A673 (cell line): ENCODE measurements around the gene FGF18. TPM values are rescaled to one million over a fixed set of nuclear protein-coding genes. Genes with fewer than 3 reads are reported as not detected.
A peak's percentile ranks its signal among the peaks of the same experiment; 100 is the strongest.

Experiments used
- BruUV-seq: library from RNA; stranded (reverse); fragments of 400-500 nt; replicated peaks from 2 replicates; lab custom pipeline; 2021; lab: Mats Ljungman, UMichigan
- CTCF ChIA-PET: fragments of 300-600 bp; sonication (Branson Sonifier 250); formaldehyde crosslinking; loops from one replicate; lab custom pipeline; 2022; ENCODE audit warnings: antibody characterized with exemption; lab: Charles Lee
- POLR2A ChIA-PET: fragments of 300-600 bp; sonication (Branson Sonifier 250); formaldehyde crosslinking; loops from one replicate; lab custom pipeline; 2022; ENCODE audit warnings: antibody characterized with exemption; ENCODE audit not compliant: low non-redundant PET; lab: Charles Lee
- DNase-seq: peaks from one replicate; pipeline ENCODE4 v3.0.0-alpha.2; 2015; ENCODE audit warnings: low spot score
- H3K27ac ChIP-seq: fragments of 200-600 bp; sonication (generic); 2 replicates; pipeline ENCODE4 v1.5.1; 2016; ENCODE audit warnings: mixed run types, low read depth, mild to moderate bottlenecking, mixed read lengths, antibody characterized with exemption, low read length; ENCODE audit not compliant: poor library complexity, severe bottlenecking
- H3K27me3 ChIP-seq: fragments of 200-600 bp; sonication (generic); replicated peaks from 2 replicates; pipeline ENCODE4 v1.6.1; 2017; ENCODE audit warnings: mixed run types, low read depth, mild to moderate bottlenecking, mixed read lengths, antibody characterized with exemption, low read length; ENCODE audit not compliant: insufficient read depth, poor library complexity
- H3K36me3 ChIP-seq: fragments of 200-600 bp; sonication (generic); 2 replicates; pipeline ENCODE4 v1.6.1; 2016; ENCODE audit warnings: mixed run types, mild to moderate bottlenecking, mixed read lengths, antibody characterized with exemption, low read length; ENCODE audit not compliant: insufficient read depth, poor library complexity, severe bottlenecking
- H3K4me1 ChIP-seq: fragments of 200-600 bp; sonication (generic); 2 replicates; pipeline ENCODE4 v1.6.1; 2017; ENCODE audit warnings: mixed run types, mild to moderate bottlenecking, mixed read lengths, antibody characterized with exemption, low read length; ENCODE audit not compliant: insufficient read depth, poor library complexity, severe bottlenecking
- H3K4me3 ChIP-seq: fragments of 200-600 bp; sonication (generic); 2 replicates; pipeline ENCODE4 v1.5.1; 2016; ENCODE audit warnings: low read depth, mixed run types, mild to moderate bottlenecking, mixed read lengths, low read length; ENCODE audit not compliant: poor library complexity, severe bottlenecking
- H3K9me3 ChIP-seq: fragments of 200-600 bp; sonication (generic); 2 replicates; pipeline ENCODE4 v1.6.1; 2016; ENCODE audit warnings: mixed run types, low read depth, mild to moderate bottlenecking, mixed read lengths, antibody characterized with exemption, low read length; ENCODE audit not compliant: poor library complexity, severe bottlenecking
- CTCF ChIP-seq: fragments of 300-800, 200-600 bp; sonication (generic); conservative IDR thresholded peaks from 2 replicates; pipeline ENCODE4 v1.5.1; 2017; ENCODE audit warnings: low read depth, mild to moderate bottlenecking, antibody characterized with exemption, low read length, moderate library complexity, mixed read lengths
- EZH2 ChIP-seq: fragments of 200-600 bp; sonication (generic); IDR thresholded peaks from 2 replicates; pipeline ENCODE4 v1.6.1; 2017; ENCODE audit warnings: borderline replicate concordance, low read depth, mild to moderate bottlenecking, mixed read lengths, antibody characterized with exemption, low read length; ENCODE audit not compliant: poor library complexity, severe bottlenecking
- intact Hi-C: fragments of 100-400 bp; cut with micrococcal nuclease; formaldehyde crosslinking; loops from one replicate; pipeline ENCODE4 v1.10.0; 2022; ENCODE audit not compliant: unreplicated experiment
- total RNA-seq: library from RNA; stranded (reverse); gene quantifications from 2 replicates; pipeline ENCODE4 v1.2.3, GENCODE V29; 2021

Gene FGF18
- total RNA-seq, 1 experiment from 2014 or later: 1.3 TPM

GRCh38 chr5:171483551-171484135, 64.2 kb downstream of the FGF18 start:
- Histone ChIP-seq H3K4me3 (no peak overlapping the region), H3K36me3 (no peaks in the 10 kb centered on the region), H3K9me3 (no peaks in the 10 kb centered on the region), H3K4me1 (no peaks in the 10 kb centered on the region), H3K27ac (no peak overlapping the region), H3K27me3 (no peaks in the 10 kb centered on the region)
- BruUV-seq: no TSS peak
- TF ChIP-seq CTCF (no peak), EZH2 (no peak)
- CTCF ChIA-PET: interaction anchor here (0.5 kb wide), 1 partner anchor 448 kb away, joined by 3 read pairs; no protein-coding TSS in a partner anchor
- POLR2A ChIA-PET: no interaction called here
- intact Hi-C loops: loop anchor here (5.0 kb wide), 1 partner anchor 424 kb away; no protein-coding TSS in a partner anchor
- DNase-seq: no peak

- no TSS peak for BruUV-seq
- Histone ChIP-seq H3K4me1 (no peaks in the 10 kb centered on the region), H3K36me3 (no peaks in the 10 kb centered on the region), H3K27me3 (no peaks in the 10 kb centered on the region), H3K4me3 (no peak overlapping the region), H3K27ac (no peak overlapping the region), H3K9me3 (no peaks in the 10 kb centered on the region)
- ChIA-PET CTCF (no interaction called here), POLR2A (no interaction called here)
- TF ChIP-seq EZH2 (no peak), CTCF (peak; percentile 84)
- intact Hi-C loops: loop anchor here (5.0 kb wide), 1 partner anchor 423 kb away; no protein-coding TSS in a partner anchor
- peak; percentile 26 for DNase-seq
Observed at GRCh38 chr5:171484460-171484899, 65.0 kb downstream of the FGF18 start.

GRCh38 chr5:171485668-171486067, 66.2 kb downstream of the FGF18 start:
- H3K36me3 ChIP-seq: no peaks in the 10 kb centered on the region
- TF ChIP-seq EZH2 (no peak), CTCF (no peak)
- CTCF ChIA-PET: no interaction called here
- POLR2A ChIA-PET: no interaction called here
- no peaks in the 10 kb centered on the region for H3K4me1 ChIP-seq
- DNase-seq: no peak
- H3K9me3 ChIP-seq: no peaks in the 10 kb centered on the region
- no peaks in the 10 kb centered on the region for H3K27me3 ChIP-seq
- intact Hi-C loops: no loop called here
- H3K27ac ChIP-seq: no peak overlapping the region
- no peak overlapping the region for H3K4me3 ChIP-seq
- no TSS peak for BruUV-seq
